GM12864 (cell line): ENCODE results near the gene CDT1.
A peak's percentile ranks its signal among the peaks of the same experiment; 100 is the strongest.

Source experiments
- DNase-seq: peaks from one replicate; pipeline ENCODE4 v3.0.0-alpha.2; 2011; ENCODE audit warnings: low read depth
- H3K4me3 ChIP-seq: 2 replicates; pipeline ENCODE4 v1.5.1; 2011; ENCODE audit warnings: mild to moderate bottlenecking, low read depth, low read length, control low read depth
- CTCF ChIP-seq: IDR thresholded peaks from 2 replicates; pipeline ENCODE4 v1.5.1; 2011; ENCODE audit warnings: low read depth, mild to moderate bottlenecking, moderate library complexity, low read length, control low read depth, inconsistent platforms; ENCODE audit errors: missing control alignments

The CDT1 gene

GRCh38 chr16:88810166-88810911, 6.8 kb downstream of the CDT1 start:
- TF ChIP-seq CTCF: no peak
- DNase-seq: no peak
- peak overlapping the region; percentile 72 for H3K4me3 ChIP-seq

- H3K4me3 ChIP-seq: peak overlapping the region; percentile 72
- DNase-seq: no peak
Observed at GRCh38 chr16:88810912-88811768, 7.6 kb downstream of the CDT1 start.

GRCh38 chr16:88811769-88812512, 8.4 kb downstream of the CDT1 start, which contains the start of gene APRT:
TSS of gene APRT (minus strand) at chr16:88811928. CDS start at chr16:88811899, 29 bp downstream.
- DNase-seq: peak; percentile 87
- H3K4me3 ChIP-seq: peak within 1 kb of the TSS; percentile 72
- TF ChIP-seq CTCF: no peak

More at GRCh38 chr16:88810912-88811768, 7.6 kb downstream of the CDT1 start:
- no peak for TF ChIP-seq CTCF

GRCh38 chr16:88812513-88813268, 9.1 kb downstream of the CDT1 start:
- TF ChIP-seq CTCF: no peak
- H3K4me3 ChIP-seq: peak overlapping the region; percentile 72
- DNase-seq: no peak

GRCh38 chr16:88813269-88814143, 9.9 kb downstream of the CDT1 start:
- no peak overlapping the region for H3K4me3 ChIP-seq
- TF ChIP-seq CTCF: no peak
- DNase-seq: no peak

GRCh38 chr16:88814144-88814502, 10.5 kb downstream of the CDT1 start:
- no peak for DNase-seq
- TF ChIP-seq CTCF: no peak

More at GRCh38 chr16:88814144-88814502, 10.5 kb downstream of the CDT1 start:
- H3K4me3 ChIP-seq: no peak overlapping the region
